Upper lobe of right lung (tissue), 1 donor: ENCODE results near the gene TASP1. TPM values are rescaled to one million over a fixed set of nuclear protein-coding genes. Genes with fewer than 3 reads are reported as not detected.

Experiments used
- ATAC-seq: fragments of 200-7000 bp; cut with Tn5 transposase; one replicate; pipeline ENCODE4 v1.9.1; 2020; ENCODE audit warnings: mild to moderate bottlenecking, moderate library complexity
- DNase-seq: peaks from one replicate; pipeline ENCODE4 v3.0.0-alpha.2; 2020
- H3K27ac ChIP-seq: fragments of 200-600 bp; one replicate; pipeline ENCODE4 v1.8.0; 2022
- H3K27me3 ChIP-seq: fragments of 200-600 bp; one replicate; pipeline ENCODE4 v1.8.0; 2022; ENCODE audit warnings: mild to moderate bottlenecking
- H3K36me3 ChIP-seq: fragments of 200-600 bp; one replicate; pipeline ENCODE4 v1.8.0; 2022
- H3K4me1 ChIP-seq: fragments of 200-600 bp; one replicate; pipeline ENCODE4 v1.8.0; 2022
- H3K4me3 ChIP-seq: fragments of 200-600 bp; one replicate; pipeline ENCODE4 v1.8.0; 2022; ENCODE audit warnings: mild to moderate bottlenecking
- H3K9me3 ChIP-seq: fragments of 200-600 bp; one replicate; pipeline ENCODE4 v1.8.0; 2022
- intact Hi-C: fragments of 100-400 bp; cut with DNase I; formaldehyde crosslinking; loops from one replicate; pipeline ENCODE4 v1.11.0; 2022
- total RNA-seq: library from RNA; stranded (reverse); fragmentation: NEBNext Ultra II Directional; extraction: Animal tissue kit (Norgen Biotek cat#: 25700); gene quantifications from one replicate; pipeline ENCODE4 v1.2.1, GENCODE V29; 2021
- TF ChIP-seq, protein P1 (sequence below): fragments of 200-600 bp; IDR thresholded peaks from one replicate; pipeline ENCODE4 v1.8.0; 2022; ENCODE audit warnings: antibody characterized with exemption
- donor health status: DM: no; HTN: yes; CAD: no; lungs with severe emphysema.

The TASP1 gene
- total RNA-seq, 1 donor from 2014 or later, result 17.1 TPM

DNA sequence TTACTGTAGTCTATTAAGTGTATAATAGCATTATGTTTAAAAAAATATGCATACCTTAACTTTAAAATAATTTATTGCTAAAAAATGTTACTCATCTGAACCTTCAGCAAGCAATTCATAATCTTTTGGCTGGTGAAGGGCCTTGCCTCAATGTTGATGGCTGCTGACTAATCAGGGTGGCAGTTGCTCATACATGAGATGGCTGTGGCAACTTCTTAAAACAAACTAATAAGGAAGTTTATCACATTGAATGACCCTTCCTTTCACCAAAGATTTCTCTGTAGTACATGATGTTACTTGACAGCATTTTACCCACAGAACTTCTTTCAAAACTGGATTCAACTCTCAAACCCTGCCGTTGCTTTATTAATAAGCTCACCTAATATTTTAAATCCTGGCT, 84.0 kb downstream of the TASP1 start:
- ATAC-seq, result no peak
- intact Hi-C loops, result no loop called here
- no peaks in the 10 kb centered on the region for H3K4me1 ChIP-seq
- TF ChIP-seq, protein P1, sequence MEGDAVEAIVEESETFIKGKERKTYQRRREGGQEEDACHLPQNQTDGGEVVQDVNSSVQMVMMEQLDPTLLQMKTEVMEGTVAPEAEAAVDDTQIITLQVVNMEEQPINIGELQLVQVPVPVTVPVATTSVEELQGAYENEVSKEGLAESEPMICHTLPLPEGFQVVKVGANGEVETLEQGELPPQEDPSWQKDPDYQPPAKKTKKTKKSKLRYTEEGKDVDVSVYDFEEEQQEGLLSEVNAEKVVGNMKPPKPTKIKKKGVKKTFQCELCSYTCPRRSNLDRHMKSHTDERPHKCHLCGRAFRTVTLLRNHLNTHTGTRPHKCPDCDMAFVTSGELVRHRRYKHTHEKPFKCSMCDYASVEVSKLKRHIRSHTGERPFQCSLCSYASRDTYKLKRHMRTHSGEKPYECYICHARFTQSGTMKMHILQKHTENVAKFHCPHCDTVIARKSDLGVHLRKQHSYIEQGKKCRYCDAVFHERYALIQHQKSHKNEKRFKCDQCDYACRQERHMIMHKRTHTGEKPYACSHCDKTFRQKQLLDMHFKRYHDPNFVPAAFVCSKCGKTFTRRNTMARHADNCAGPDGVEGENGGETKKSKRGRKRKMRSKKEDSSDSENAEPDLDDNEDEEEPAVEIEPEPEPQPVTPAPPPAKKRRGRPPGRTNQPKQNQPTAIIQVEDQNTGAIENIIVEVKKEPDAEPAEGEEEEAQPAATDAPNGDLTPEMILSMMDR, result no peak
- no peak overlapping the region for H3K4me3 ChIP-seq
- H3K36me3 ChIP-seq, result peaks cover 5% of the 10 kb centered on the region
- DNase-seq, result no peak
- H3K27ac ChIP-seq, result no peak overlapping the region
- no peaks in the 10 kb centered on the region for H3K9me3 ChIP-seq
- H3K27me3 ChIP-seq, result no peaks in the 10 kb centered on the region

- intact Hi-C loops, result no loop called here
- H3K27ac ChIP-seq, result no peak overlapping the region
- no peaks in the 10 kb centered on the region for H3K4me1 ChIP-seq
- H3K4me3 ChIP-seq, result no peak overlapping the region
- peaks cover 5% of the 10 kb centered on the region for H3K36me3 ChIP-seq
- DNase-seq (no peak), ATAC-seq (no peak)
- no peaks in the 10 kb centered on the region for H3K9me3 ChIP-seq
- no peaks in the 10 kb centered on the region for H3K27me3 ChIP-seq
- TF ChIP-seq, protein P1, result no peak
Measured at GRCh38 chr20:13554076-13554475, 84.7 kb downstream of the TASP1 start.

DNA sequence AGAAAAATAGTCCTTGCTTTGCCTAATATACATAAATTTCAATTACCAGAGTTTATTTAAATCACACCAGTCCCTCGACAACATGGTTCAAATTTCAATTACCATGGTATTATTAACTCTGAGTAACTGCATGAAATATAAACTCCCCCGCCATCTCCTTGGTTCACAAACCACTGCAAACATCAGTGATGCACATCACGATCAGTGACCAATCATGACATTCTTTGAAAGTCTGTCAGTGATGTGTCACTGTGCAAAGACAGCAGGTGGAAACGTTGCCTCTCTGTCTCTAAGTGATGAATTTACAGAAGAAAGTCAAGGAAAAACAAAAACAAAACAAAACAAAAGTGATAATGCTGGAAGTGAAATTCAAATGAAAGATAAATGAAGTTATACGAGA, 86.7 kb downstream of the TASP1 start:
- no peak for ATAC-seq
- H3K27me3 ChIP-seq, result no peaks in the 10 kb centered on the region
- TF ChIP-seq, protein P1, result no peak
- no peak overlapping the region for H3K27ac ChIP-seq
- intact Hi-C loops, result no loop called here
- no peak overlapping the region for H3K4me3 ChIP-seq
- no peaks in the 10 kb centered on the region for H3K36me3 ChIP-seq
- H3K4me1 ChIP-seq, result no peaks in the 10 kb centered on the region
- H3K9me3 ChIP-seq, result no peaks in the 10 kb centered on the region
- no peak for DNase-seq

DNA sequence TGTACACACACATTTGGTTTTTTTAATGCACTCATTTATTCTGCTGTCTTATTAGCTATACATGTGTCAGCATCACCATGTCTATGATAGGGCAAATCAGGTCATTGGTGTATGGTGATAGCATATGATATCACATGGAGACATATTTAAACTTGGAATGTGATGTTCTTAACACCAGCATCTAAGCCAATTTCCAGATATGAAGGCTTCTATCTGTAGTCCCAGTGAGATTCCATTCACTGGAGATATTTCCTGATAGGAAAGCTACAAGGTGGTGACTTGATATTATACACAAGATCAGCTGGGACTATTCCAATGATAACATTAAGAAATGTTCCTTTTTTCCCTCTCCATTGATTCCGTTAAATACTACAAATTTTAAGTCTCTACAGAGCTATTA, 89.3 kb downstream of the TASP1 start:
- Histone ChIP-seq H3K4me3 (no peak overlapping the region), H3K9me3 (no peaks in the 10 kb centered on the region), H3K4me1 (no peaks in the 10 kb centered on the region), H3K27ac (no peak overlapping the region), H3K36me3 (no peaks in the 10 kb centered on the region), H3K27me3 (no peaks in the 10 kb centered on the region)
- ATAC-seq, result no peak
- intact Hi-C loops, result no loop called here
- TF ChIP-seq, protein P1, result no peak
- no peak for DNase-seq

GRCh38 chr20:13546497-13547131, 92.1 kb downstream of the TASP1 start:
- Histone ChIP-seq H3K9me3 (no peaks in the 10 kb centered on the region), H3K27me3 (no peaks in the 10 kb centered on the region), H3K4me3 (no peak overlapping the region), H3K4me1 (no peaks in the 10 kb centered on the region), H3K36me3 (no peaks in the 10 kb centered on the region), H3K27ac (no peak overlapping the region)
- TF ChIP-seq, protein P1, result peak; percentile 76
- ATAC-seq (peak; percentile 86), DNase-seq (peak; percentile 80)
- intact Hi-C loops, result no loop called here

DNA sequence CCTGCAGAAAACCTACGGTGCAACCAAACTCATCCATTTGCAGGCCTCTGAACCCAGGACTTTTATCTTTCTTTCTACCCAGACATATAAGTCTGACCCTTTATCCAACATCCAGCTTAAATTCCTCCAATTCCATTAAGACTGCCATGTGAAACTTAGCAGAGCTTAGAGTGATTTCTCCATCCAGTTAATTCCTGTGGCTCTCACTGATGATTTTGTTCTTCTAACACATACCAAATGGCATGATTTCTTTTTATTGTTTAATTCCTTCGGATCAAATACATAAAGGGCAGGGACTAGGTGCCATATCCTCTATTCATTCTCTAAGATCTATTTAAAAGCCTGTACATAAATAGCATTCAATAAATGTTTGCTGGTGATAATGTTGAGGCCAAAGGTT, 92.9 kb downstream of the TASP1 start:
- no peaks in the 10 kb centered on the region for H3K36me3 ChIP-seq
- DNase-seq, result no peak
- TF ChIP-seq, protein P1, result no peak
- no peak overlapping the region for H3K4me3 ChIP-seq
- ATAC-seq, result no peak
- intact Hi-C loops, result no loop called here
- H3K9me3 ChIP-seq, result no peaks in the 10 kb centered on the region
- no peak overlapping the region for H3K27ac ChIP-seq
- no peaks in the 10 kb centered on the region for H3K4me1 ChIP-seq
- no peaks in the 10 kb centered on the region for H3K27me3 ChIP-seq
